Gastroesophageal sphincter (tissue), 3 donors: ENCODE results near the gene CNFN.

ENCODE experiments used
- EP300 ChIP-seq: sonication (generic); formaldehyde crosslinking; IDR thresholded peaks from one replicate; pipeline ENCODE4 v1.6.1; 2017; ENCODE audit warnings: antibody characterized with exemption, mild to moderate bottlenecking
- POLR2A ChIP-seq, 2 donors: fragments of 450-650 bp; IDR thresholded peaks; one replicate each; pipeline ENCODE4 v1.6.1; 2017; ENCODE audit warnings: antibody characterized with exemption in 2 of 2, mild to moderate bottlenecking in 2 of 2, moderate library complexity in 1 of 2
- POLR2AphosphoS5 ChIP-seq: sonication (generic); formaldehyde crosslinking; IDR thresholded peaks from one replicate; pipeline ENCODE4 v1.6.1; 2017; ENCODE audit warnings: antibody characterized with exemption
- TF ChIP-seq, protein P1 (sequence below), 4 experiments: fragments of 200-600 bp in 2 of 4; fragments of 450-650 bp in 2 of 4; sonication (generic) in 1 of 4; IDR thresholded peaks; one replicate each; pipeline ENCODE4 v1.5.1; 2017 to 2019; ENCODE audit warnings: antibody characterized with exemption in 4 of 4, mild to moderate bottlenecking in 2 of 4, moderate library complexity in 2 of 4

DNA sequence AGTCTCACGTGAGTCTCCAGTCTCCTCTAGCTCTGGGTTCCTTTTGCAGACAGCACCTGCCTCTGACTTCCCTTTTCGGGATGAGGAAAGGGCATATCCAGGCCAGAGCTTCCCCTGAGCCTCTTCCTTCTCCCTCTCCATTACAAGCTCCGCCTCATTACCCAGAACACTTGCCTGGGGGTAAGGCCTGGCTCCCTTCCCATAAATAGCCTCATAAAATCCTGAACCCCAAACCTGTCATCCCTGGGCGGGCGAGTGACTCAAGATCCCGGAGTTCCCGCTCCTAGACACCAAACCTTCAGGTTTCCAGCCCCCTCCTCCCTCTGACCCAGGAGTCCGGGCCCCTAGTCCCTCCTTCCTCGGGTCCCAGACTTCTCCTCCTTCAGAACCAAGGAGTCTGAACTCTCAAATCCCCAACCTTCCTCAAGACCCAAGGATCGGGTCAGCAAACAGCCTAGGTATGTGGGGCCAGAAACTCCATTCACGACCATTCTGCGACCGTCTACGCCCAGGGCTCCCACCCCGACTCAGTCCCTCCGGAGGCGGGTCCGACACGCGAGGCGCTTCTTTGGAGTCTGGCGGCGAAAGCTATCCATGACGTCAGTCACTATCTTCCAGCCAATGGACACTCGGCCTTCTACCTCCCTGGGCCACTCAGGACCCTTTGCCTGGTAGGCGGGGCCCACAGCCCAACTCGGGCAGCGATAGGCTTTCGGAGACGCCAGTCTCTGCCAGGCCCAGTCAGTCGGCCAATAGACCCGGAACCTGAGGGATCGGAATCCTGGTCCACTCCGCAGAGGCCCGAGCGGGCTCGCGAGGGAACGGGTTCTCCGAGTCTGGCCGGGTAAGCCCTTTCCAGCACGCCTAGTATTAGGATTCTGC is 6.5 kb upstream of the CNFN start:
- TF ChIP-seq EP300 (no peak), POLR2A (IDR thresholded peaks at IDR 0.05) (peak in 1 of 2 donors; percentile 55), POLR2AphosphoS5 (peak; percentile 39)
- TF ChIP-seq, protein P1, sequence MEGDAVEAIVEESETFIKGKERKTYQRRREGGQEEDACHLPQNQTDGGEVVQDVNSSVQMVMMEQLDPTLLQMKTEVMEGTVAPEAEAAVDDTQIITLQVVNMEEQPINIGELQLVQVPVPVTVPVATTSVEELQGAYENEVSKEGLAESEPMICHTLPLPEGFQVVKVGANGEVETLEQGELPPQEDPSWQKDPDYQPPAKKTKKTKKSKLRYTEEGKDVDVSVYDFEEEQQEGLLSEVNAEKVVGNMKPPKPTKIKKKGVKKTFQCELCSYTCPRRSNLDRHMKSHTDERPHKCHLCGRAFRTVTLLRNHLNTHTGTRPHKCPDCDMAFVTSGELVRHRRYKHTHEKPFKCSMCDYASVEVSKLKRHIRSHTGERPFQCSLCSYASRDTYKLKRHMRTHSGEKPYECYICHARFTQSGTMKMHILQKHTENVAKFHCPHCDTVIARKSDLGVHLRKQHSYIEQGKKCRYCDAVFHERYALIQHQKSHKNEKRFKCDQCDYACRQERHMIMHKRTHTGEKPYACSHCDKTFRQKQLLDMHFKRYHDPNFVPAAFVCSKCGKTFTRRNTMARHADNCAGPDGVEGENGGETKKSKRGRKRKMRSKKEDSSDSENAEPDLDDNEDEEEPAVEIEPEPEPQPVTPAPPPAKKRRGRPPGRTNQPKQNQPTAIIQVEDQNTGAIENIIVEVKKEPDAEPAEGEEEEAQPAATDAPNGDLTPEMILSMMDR (IDR thresholded peaks at IDR 0.05), result no peak
